Motor neuron (in vitro differentiated cells): ENCODE results near the gene SLC38A11. TPM values are rescaled to one million over a fixed set of nuclear protein-coding genes. Genes with fewer than 3 reads are reported as not detected.

Experiments
- ATAC-seq, 8 experiments: fragments of 200-7000 bp; cut with Tn5 transposase; replicated peaks in 6 of 8; 2 replicates each; pipeline ENCODE4 v1.8.0; 2021; ENCODE audit warnings: mild to moderate bottlenecking in 8 of 8, moderate library complexity in 8 of 8
- H3K27ac ChIP-seq, 2 donors: fragments of 250-450 bp; sonication (Bioruptor Pico); 2 replicates each; pipeline ENCODE4 v1.9.0; 2021; ENCODE audit warnings: antibody characterized with exemption in 2 of 2, mild to moderate bottlenecking in 2 of 2, moderate library complexity in 1 of 2
- H3K4me1 ChIP-seq, 2 donors: fragments of 250-450 bp; sonication (Bioruptor Pico); replicated peaks in 1 of 2; 2 replicates each; pipeline ENCODE4 v1.6.1; 2021; ENCODE audit warnings: antibody characterized with exemption in 2 of 2, mild to moderate bottlenecking in 2 of 2, moderate library complexity in 1 of 2
- H3K4me3 ChIP-seq, 5 donors: fragments of 250-450 bp; sonication (Bioruptor Pico); 2 replicates each; pipeline ENCODE4 v1.9.0; 2021; ENCODE audit warnings: antibody characterized with exemption in 5 of 5, mild to moderate bottlenecking in 5 of 5, moderate library complexity in 4 of 5
- WGBS, 10 experiments: fragments of 450-650 bp; shearing (Covaris generic); methylation state at CpG; one replicate each; pipeline ENCODE4 v1.0.0; 2022; 5-methylcytosine and 5-hydroxymethylcytosine counted together
- in situ Hi-C, 9 experiments: fragments of 400-800 bp; cut with MboI; loops; one replicate each; pipeline ENCODE4 v1.15.0; 2021; ENCODE audit warnings: low sequenced_read_pairs in 9 of 9, low pct_unique_long_range_greater_than_20kb in 2 of 9; ENCODE audit not compliant: unreplicated experiment in 9 of 9
- total RNA-seq, 8 experiments: library from RNA; unstranded; fragments of 300-600 nt; gene quantifications; 2 replicates each; pipeline versions ENCODE4 v1.2.3 to v1.2.4, GENCODE V29; 2022

SLC38A11 gene
- total RNA-seq, 8 experiments from 2014 or later: 0.10 to 0.38 (median 0.22) TPM; not detected in 4

GRCh38 chr2:164932377-164932776 is 22.9 kb downstream of the SLC38A11 start:
- in situ Hi-C loops: loop anchor here in 1 of 9 experiments (25.0 kb wide), 1 partner anchor 195 kb away; no protein-coding TSS in a partner anchor
- WGBS, 10 experiments: 33 to 100% (median 75%) methylated on average over 1 to 2 of the region's 2 CpGs
- Histone ChIP-seq H3K4me3 (no peak overlapping the region), H3K27ac (no peak overlapping the region), H3K4me1 (no peaks in the 10 kb centered on the region)
- ATAC-seq: no peak

DNA sequence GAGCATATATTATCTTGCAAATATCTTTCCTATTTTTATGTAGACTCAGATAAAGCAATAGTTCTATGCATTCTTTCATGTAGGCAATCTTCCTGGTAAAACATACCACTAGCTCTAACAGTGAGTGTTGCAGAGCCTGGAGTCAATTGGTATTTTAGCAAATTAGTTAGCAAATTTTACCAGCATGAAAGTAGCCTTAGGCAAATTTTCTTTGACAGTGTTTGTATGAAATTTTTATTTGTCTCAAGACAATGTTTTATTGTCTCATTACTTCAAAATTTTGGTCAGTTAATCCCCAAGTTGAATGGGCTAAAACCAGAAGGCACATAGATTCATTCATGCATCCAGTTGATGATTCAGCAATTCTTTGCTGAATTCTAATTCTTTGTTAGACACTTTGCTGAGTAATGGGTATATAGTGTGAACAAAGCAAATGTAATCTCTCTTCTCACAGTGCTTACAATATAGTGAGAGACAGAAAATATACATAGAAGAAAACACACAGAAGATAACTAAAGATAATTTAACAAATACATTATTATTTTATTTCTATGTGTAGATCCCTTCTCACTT is 27.1 kb downstream of the SLC38A11 start:
- H3K4me1 ChIP-seq: no peaks in the 10 kb centered on the region
- H3K4me3 ChIP-seq: no peak overlapping the region
- in situ Hi-C loops: loop anchor here in 1 of 9 experiments (25.0 kb wide), 1 partner anchor 191 kb away; no protein-coding TSS in a partner anchor
- no peak overlapping the region for H3K27ac ChIP-seq
- ATAC-seq: no peak

DNA sequence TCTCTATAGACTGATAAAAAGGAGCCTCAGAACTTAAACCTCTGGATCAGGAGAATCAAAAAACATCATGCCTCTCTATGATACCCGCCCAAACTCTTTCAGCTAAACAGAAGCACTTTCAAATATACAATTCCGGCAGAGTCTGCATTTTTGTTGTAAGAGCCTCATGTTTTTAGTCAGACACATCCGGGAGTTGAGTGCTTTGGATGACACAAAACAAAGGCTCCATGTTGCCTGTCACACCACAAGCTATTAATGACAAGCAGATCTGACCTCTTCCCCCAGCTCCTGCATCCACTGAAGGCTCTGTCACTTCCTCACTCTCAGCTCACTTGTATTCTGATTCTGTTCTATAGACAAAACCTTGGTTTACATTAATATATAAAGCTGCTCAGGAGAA is 33.2 kb downstream of the SLC38A11 start:
- ATAC-seq: peak in 5 of 8 experiments; percentile 69 to 75 (median 73)
- 17 to 56% (median 30%) methylated on average over 1 to 3 of the region's 3 CpGs; no CpG with 5 or more reads in 3 of the 10 experiments for WGBS, 10 experiments
- Histone ChIP-seq H3K4me1 (peaks cover 5 to 9% of the 10 kb centered on the region in 2 donors), H3K4me3 (no peak overlapping the region), H3K27ac (no peak overlapping the region)
- in situ Hi-C loops: loop anchor here in 3 of 9 experiments (25.0 kb wide), 1 partner anchor 185 kb away; no protein-coding TSS in a partner anchor

- in situ Hi-C loops: loop anchor here in 3 of 9 experiments (25.0 kb wide), 1 partner anchor 183 kb away; no protein-coding TSS in a partner anchor
- Histone ChIP-seq H3K27ac (no peak overlapping the region), H3K4me3 (no peak overlapping the region), H3K4me1 (peaks cover 5 to 9% of the 10 kb centered on the region in 2 donors)
- WGBS, 10 experiments: 0 to 100% (median 85%) methylated on average over 1 to 4 of the region's 4 CpGs
- peak in 3 of 8 experiments; percentile 67 to 100 (median 100) for ATAC-seq
Measured at GRCh38 chr2:164920430-164920829, 34.9 kb downstream of the SLC38A11 start.

GRCh38 chr2:164917296-164917903 is 37.9 kb downstream of the SLC38A11 start:
- 8 to 100% (median 40%) methylated on average over 1 to 3 of the region's 3 CpGs for WGBS, 10 experiments
- H3K4me3 ChIP-seq: no peak overlapping the region
- no peak overlapping the region for H3K27ac ChIP-seq
- ATAC-seq: peak in 3 of 8 experiments; percentile 12 to 87 (median 47)
- in situ Hi-C loops: loop anchor here in 3 of 9 experiments (25.0 kb wide), 1 partner anchor 180 kb away; no protein-coding TSS in a partner anchor
- H3K4me1 ChIP-seq: peaks cover 5 to 10% of the 10 kb centered on the region in 2 donors

GRCh38 chr2:164915566-164915965 is 39.8 kb downstream of the SLC38A11 start:
- H3K27ac ChIP-seq: no peak overlapping the region
- in situ Hi-C loops: loop anchor here in 3 of 9 experiments (25.0 kb wide), 1 partner anchor 178 kb away; no protein-coding TSS in a partner anchor
- ATAC-seq: no peak

DNA sequence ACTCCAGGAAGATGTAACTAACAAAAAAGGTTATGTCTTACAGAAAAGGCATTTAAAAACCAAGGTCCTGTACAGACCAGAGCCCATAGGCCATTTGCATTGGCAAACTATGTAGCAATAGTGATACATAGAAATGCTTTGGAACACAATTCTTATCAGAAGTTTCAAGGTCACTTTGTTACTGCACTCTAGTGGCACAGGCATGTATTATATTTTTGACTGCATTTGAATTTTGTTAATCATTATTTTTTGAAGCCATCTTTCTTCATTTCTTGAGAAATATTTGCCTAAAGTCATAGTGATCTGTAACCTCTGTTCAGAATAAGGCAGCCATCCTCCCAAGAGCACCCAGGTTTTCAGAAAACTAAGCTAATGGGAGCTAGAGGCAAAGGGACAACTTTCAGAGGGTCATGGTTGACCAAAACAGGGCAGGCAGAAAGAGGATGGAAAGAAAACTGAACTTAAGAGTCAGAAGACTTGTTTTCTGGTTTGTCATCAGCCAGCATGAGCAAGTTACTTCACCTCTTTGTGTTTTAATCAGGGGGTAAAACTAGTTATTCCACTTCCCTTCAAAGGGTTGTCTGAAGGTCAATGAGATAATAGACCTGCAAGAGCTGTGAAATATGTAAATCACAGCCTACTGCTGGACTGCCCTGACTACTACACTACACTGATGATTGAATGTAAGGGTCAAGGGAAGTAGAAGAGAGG is 41.5 kb downstream of the SLC38A11 start:
- ATAC-seq: peak in 7 of 8 experiments; percentile 39 to 80 (median 63)
- Histone ChIP-seq H3K4me3 (no peak overlapping the region), H3K27ac (no peak overlapping the region), H3K4me1 (peaks cover 0 to 6% of the 10 kb centered on the region in 2 donors)
- in situ Hi-C loops: loop anchor here in 3 of 9 experiments (25.0 kb wide), 1 partner anchor 176 kb away; no protein-coding TSS in a partner anchor

More at GRCh38 chr2:164915566-164915965, 39.8 kb downstream of the SLC38A11 start:
- 13 to 100% (median 85%) methylated on average over 1 to 4 of the region's 4 CpGs for WGBS, 10 experiments
- no peak overlapping the region for H3K4me3 ChIP-seq
- peaks cover 0 to 6% of the 10 kb centered on the region in 2 donors for H3K4me1 ChIP-seq

DNA sequence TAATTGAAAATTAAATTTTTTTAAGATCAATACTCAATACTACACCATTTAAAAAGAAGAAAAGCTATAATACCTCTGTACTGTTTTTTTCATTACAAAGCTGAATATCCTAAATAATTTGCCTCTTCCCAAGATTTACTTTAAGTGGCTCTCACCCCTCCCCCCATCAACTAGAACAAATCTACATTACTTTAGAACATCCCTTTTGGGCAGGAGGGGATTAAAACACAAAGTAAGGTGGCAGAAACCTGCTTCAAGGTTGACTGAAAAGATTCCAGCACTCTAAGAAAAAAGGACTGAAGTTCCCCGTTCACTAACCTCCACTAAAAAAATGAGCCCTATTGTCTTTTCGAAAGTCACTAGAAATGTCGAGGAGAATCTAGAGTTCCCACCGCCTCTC is 42.3 kb downstream of the SLC38A11 start:
- H3K4me3 ChIP-seq: no peak overlapping the region
- 57 to 100% (median 80%) methylated on average over 3 to 4 of the region's 4 CpGs; no CpG with 5 or more reads in 2 of the 10 experiments for WGBS, 10 experiments
- peaks cover 0 to 6% of the 10 kb centered on the region in 2 donors for H3K4me1 ChIP-seq
- ATAC-seq: no peak
- H3K27ac ChIP-seq: no peak overlapping the region
- in situ Hi-C loops: loop anchor here in 3 of 9 experiments (25.0 kb wide), 1 partner anchor 176 kb away; no protein-coding TSS in a partner anchor

GRCh38 chr2:164911832-164912231 is 43.5 kb downstream of the SLC38A11 start:
- ATAC-seq: no peak
- no peak overlapping the region for H3K27ac ChIP-seq
- H3K4me1 ChIP-seq: peaks cover 0 to 6% of the 10 kb centered on the region in 2 donors
- no peak overlapping the region for H3K4me3 ChIP-seq
- in situ Hi-C loops: loop anchor here in 3 of 9 experiments (25.0 kb wide), 1 partner anchor 175 kb away; no protein-coding TSS in a partner anchor
- WGBS, 10 experiments: 86 to 100% (median 100%) methylated on average over 1 of the region's 1 CpG; no CpG with 5 or more reads in 5 of the 10 experiments

DNA sequence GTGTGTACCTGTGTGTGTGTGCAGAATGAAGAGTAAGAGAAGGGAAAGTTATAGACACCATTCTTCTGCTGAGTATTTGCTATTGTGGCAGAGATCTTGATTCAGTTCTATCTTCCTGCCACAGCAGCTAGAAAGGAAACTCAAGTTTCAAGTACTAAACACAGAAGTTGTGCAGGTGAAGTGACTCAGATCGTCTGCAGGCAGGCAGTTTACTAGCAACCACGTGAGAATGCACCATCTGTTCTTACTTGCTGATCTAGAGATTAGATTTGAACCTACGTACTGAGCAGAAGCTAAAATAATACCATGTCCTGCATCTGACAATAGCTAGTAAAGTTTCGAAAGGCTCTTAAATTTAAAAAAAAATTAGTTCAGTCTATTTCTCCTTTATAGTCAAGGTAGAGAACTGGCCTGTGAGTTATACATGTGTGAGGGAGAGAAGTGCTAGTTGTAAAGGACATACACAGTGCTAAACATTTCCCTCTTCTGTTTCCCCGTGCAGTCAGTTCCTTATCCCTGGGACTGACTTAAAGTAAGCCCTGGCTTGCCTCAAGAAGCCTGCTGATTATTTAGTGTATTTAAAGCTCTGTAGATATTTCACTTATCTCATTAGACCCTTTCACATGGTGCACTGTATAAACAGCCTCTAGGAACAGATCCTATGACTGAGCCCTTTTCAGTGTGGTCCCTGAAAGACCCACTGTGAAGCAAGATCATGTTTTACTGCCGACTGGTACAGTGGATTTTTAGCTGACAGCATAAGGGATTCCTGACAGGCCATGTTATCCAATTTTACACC is 45.0 kb downstream of the SLC38A11 start:
- no peak overlapping the region for H3K4me3 ChIP-seq
- no peak overlapping the region for H3K27ac ChIP-seq
- peaks cover 0 to 6% of the 10 kb centered on the region in 2 donors for H3K4me1 ChIP-seq
- peak in 2 of 8 experiments; percentile 35 to 55 for ATAC-seq
- WGBS, 10 experiments: 40 to 85% (median 73%) methylated on average over 1 to 6 of the region's 6 CpGs
- in situ Hi-C loops: loop anchor here in 3 of 9 experiments (25.0 kb wide), 1 partner anchor 173 kb away; no protein-coding TSS in a partner anchor

- in situ Hi-C loops: loop anchor here in 3 of 9 experiments (25.0 kb wide), 1 partner anchor 170 kb away; no protein-coding TSS in a partner anchor
- 17 to 100% (median 83%) methylated on average over 1 to 2 of the region's 2 CpGs; no CpG with 5 or more reads in 2 of the 10 experiments for WGBS, 10 experiments
- Histone ChIP-seq H3K27ac (no peak overlapping the region), H3K4me1 (no peaks in the 10 kb centered on the region), H3K4me3 (no peak overlapping the region)
- ATAC-seq: no peak
Measured at GRCh38 chr2:164906947-164907346, 48.4 kb downstream of the SLC38A11 start.

- no peaks in the 10 kb centered on the region for H3K4me1 ChIP-seq
- in situ Hi-C loops: loop anchor here in 3 of 9 experiments (25.0 kb wide), 1 partner anchor 168 kb away; no protein-coding TSS in a partner anchor
- no peak overlapping the region for H3K4me3 ChIP-seq
- 65 to 100% (median 94%) methylated on average over 3 to 6 of the region's 6 CpGs; no CpG with 5 or more reads in 2 of the 10 experiments for WGBS, 10 experiments
- no peak for ATAC-seq
- H3K27ac ChIP-seq: no peak overlapping the region
Measured at GRCh38 chr2:164905307-164905706, 50.0 kb downstream of the SLC38A11 start.
